Testis (tissue), 3 donors: ENCODE results near the gene LIMA1. TPM values are rescaled to one million over a fixed set of nuclear protein-coding genes. Genes with fewer than 3 reads are reported as not detected.
"Not testable (repeated sequence)": the region's sequence is repeated elsewhere in the genome, so short reads cannot be mapped to it uniquely, and the experiment has no call there.

ENCODE experiments used
- DNase-seq: peaks from one replicate; pipeline ENCODE4 v3.0.0-alpha.2; 2019
- H3K27ac ChIP-seq, 2 donors: fragments of 200-600 bp; sonication (generic); one replicate each; pipeline ENCODE4 v1.5.1; 2019
- H3K27me3 ChIP-seq: fragments of 200-600 bp; sonication (generic); one replicate; pipeline ENCODE4 v1.5.1; 2019
- H3K36me3 ChIP-seq: fragments of 200-600 bp; sonication (generic); one replicate; pipeline ENCODE4 v1.5.1; 2017; ENCODE audit warnings: low read depth; ENCODE audit errors: missing control alignments
- H3K4me1 ChIP-seq: fragments of 200-600 bp; sonication (generic); one replicate; pipeline ENCODE4 v1.5.1; 2019
- H3K4me3 ChIP-seq, 2 donors: fragments of 200-600 bp; sonication (generic); one replicate each; pipeline ENCODE4 v1.5.1; 2017 to 2019
- H3K9me3 ChIP-seq: fragments of 200-600 bp; sonication (generic); one replicate; pipeline ENCODE4 v1.5.1; 2017
- POLR2A ChIP-seq: fragments of 450-650 bp; IDR thresholded peaks from one replicate; pipeline ENCODE4 v1.6.1; 2017; ENCODE audit warnings: antibody characterized with exemption, mild to moderate bottlenecking, moderate library complexity
- WGBS, 2 donors: methylation state at CpG; one replicate each; pipeline ENCODE4 v1.1.5; 2018; 5-methylcytosine and 5-hydroxymethylcytosine counted together
- intact Hi-C: fragments of 100-400 bp; cut with DNase I; formaldehyde crosslinking; loops from one replicate; pipeline ENCODE4 v1.15.1; 2023; ENCODE audit warnings: low total_unique reads
- polyA plus RNA-seq: library from polyadenylated mRNA; stranded (reverse); fragments of 350-450 nt; fragmentation: Illumina TruSeq; extraction: RNeasy Lipid Tissue Mini Kit (QIAGEN cat#74804); gene quantifications from one replicate; pipeline ENCODE4 v1.2.3, GENCODE V29; 2014; ENCODE audit warnings: low read depth, low replicate concordance; ENCODE audit not compliant: insufficient read depth
- total RNA-seq, 2 donors: library from RNA; depleted of rRNA; stranded (reverse); fragments of >200 nt; gene quantifications; one replicate each; pipeline ENCODE4 v1.2.3, GENCODE V29; 2016
- TF ChIP-seq, protein P1 (sequence below), 3 experiments: fragments of 450-650 bp in 2 of 3; fragments of 200-600 bp in 1 of 3; sonication (generic) in 1 of 3; IDR thresholded peaks; one replicate each; pipeline ENCODE4 v1.5.1; 2016 to 2019; ENCODE audit warnings: antibody characterized with exemption in 3 of 3, mild to moderate bottlenecking in 2 of 3, moderate library complexity in 1 of 3

LIMA1 gene
- total and polyA plus RNA-seq, 3 donors from 2014 or later: 37.8 to 42.8 (median 41.0) TPM

- no peaks in the 10 kb centered on the region for H3K9me3 ChIP-seq
- no peak for DNase-seq
- no peaks in the 10 kb centered on the region for H3K27me3 ChIP-seq
- no peak overlapping the region for H3K4me3 ChIP-seq
- intact Hi-C loops: no loop called here
- no peaks in the 10 kb centered on the region for H3K36me3 ChIP-seq
- peaks cover 4% of the 10 kb centered on the region for H3K4me1 ChIP-seq
- no peak for TF ChIP-seq POLR2A
- TF ChIP-seq, protein P1, sequence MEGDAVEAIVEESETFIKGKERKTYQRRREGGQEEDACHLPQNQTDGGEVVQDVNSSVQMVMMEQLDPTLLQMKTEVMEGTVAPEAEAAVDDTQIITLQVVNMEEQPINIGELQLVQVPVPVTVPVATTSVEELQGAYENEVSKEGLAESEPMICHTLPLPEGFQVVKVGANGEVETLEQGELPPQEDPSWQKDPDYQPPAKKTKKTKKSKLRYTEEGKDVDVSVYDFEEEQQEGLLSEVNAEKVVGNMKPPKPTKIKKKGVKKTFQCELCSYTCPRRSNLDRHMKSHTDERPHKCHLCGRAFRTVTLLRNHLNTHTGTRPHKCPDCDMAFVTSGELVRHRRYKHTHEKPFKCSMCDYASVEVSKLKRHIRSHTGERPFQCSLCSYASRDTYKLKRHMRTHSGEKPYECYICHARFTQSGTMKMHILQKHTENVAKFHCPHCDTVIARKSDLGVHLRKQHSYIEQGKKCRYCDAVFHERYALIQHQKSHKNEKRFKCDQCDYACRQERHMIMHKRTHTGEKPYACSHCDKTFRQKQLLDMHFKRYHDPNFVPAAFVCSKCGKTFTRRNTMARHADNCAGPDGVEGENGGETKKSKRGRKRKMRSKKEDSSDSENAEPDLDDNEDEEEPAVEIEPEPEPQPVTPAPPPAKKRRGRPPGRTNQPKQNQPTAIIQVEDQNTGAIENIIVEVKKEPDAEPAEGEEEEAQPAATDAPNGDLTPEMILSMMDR (IDR thresholded peaks at IDR 0.05): no peak
- 38 to 50% methylated on average over 1 of the region's 1 CpG for WGBS, 2 donors
- H3K27ac ChIP-seq: peak overlapping the region in 1 of 2 donors; percentile 63
These were observed 7.8 kb downstream of the LIMA1 start for GRCh38 chr12:50275556-50275955.

- H3K9me3 ChIP-seq, intact Hi-C loops, DNase-seq, H3K4me3 ChIP-seq, H3K36me3 ChIP-seq, H3K27me3 ChIP-seq, H3K4me1 ChIP-seq: not testable (repeated sequence)
- 88 to 94% methylated on average over 5 of the region's 5 CpGs for WGBS, 2 donors
- H3K27ac ChIP-seq: peak overlapping the region in 1 of 2 donors; percentile 63
These were observed 8.2 kb downstream of the LIMA1 start for GRCh38 chr12:50275127-50275526.

DNA sequence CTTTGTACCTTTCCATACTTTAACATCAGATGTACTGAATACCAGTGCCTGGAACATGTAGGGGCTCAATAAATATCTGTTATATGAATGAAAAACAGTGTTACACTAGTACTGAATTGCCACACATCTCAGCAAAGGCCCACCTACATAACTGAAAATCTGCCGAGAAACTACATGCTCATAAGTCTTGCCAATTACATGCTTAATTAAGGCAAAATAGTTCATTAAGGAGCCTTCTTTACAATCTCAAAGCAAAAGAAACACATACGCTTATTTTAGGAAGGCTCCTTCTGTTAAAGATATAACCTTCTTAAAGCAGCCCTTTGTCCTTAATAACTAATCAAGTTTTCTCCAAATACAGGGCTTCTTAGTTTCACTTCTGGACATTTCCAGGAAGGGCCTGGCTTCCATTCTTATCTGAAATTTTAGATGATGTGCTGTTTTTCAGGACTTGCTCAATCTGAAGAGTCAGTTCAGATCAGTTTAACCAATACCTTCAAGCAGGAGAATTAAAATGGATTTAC, 11.5 kb downstream of the LIMA1 start:
- TF ChIP-seq POLR2A: no peak
- TF ChIP-seq, protein P1 (IDR thresholded peaks at IDR 0.05): no peak
- Histone ChIP-seq H3K36me3 (no peaks in the 10 kb centered on the region), H3K4me3 (no peak overlapping the region), H3K27ac (peak overlapping the region; percentile 73 to 78), H3K9me3 (no peaks in the 10 kb centered on the region), H3K27me3 (no peaks in the 10 kb centered on the region), H3K4me1 (no peaks in the 10 kb centered on the region)
- WGBS, 2 donors: 17 to 39% methylated on average over 2 of the region's 2 CpGs
- DNase-seq: no peak
- intact Hi-C loops: no loop called here

GRCh38 chr12:50268482-50268881, 14.8 kb downstream of the LIMA1 start:
- Histone ChIP-seq H3K4me3 (no peak overlapping the region), H3K36me3 (no peaks in the 10 kb centered on the region), H3K4me1 (no peaks in the 10 kb centered on the region), H3K27me3 (no peaks in the 10 kb centered on the region), H3K9me3 (no peaks in the 10 kb centered on the region), H3K27ac (no peak overlapping the region)
- TF ChIP-seq, protein P1 (IDR thresholded peaks at IDR 0.05): no peak
- TF ChIP-seq POLR2A: no peak
- intact Hi-C loops: no loop called here
- DNase-seq: no peak
- WGBS, 2 donors: 92 to 100% methylated on average over 2 of the region's 2 CpGs

DNA sequence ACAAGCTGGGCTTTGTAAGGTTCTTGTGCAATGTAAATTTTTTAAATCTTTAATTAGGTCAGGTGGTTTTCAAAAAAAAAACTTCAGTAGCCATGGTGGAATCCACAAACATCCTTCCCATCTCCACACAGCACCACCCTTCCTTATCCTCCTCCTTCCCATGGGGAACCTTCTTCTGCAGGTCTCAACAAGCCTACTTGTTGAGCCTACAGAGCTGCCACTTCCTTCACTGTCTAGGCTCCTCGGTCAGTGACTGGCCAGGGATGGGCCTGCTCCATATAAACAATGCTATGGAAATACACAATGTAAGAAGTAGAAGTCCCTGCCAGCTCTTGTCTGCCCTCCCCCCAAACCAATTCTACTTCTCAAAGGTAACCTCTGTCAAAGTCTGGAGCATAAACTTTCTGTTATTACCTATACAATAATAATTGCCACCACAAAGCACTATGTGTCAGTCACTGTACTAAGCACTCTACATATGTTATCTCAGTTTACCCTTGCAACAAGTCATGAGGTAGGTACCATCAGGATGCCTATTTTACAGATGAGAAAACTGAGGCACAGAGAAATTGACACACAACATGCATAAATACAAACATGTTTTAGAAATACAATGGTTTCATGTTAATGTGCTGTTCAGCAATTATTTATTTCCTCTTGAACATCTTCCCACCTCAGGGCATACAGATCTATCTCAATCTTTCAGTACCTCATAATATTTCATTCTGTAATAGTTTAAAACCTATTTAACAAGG, 17.4 kb downstream of the LIMA1 start:
- no peaks in the 10 kb centered on the region for H3K27me3 ChIP-seq
- H3K9me3 ChIP-seq: no peaks in the 10 kb centered on the region
- H3K27ac ChIP-seq: no peak overlapping the region
- 87 to 88% methylated on average over 1 of the region's 1 CpG for WGBS, 2 donors
- H3K4me3 ChIP-seq: no peak overlapping the region
- intact Hi-C loops: no loop called here
- DNase-seq: no peak
- H3K4me1 ChIP-seq: peaks cover 6% of the 10 kb centered on the region
- TF ChIP-seq, protein P1 (IDR thresholded peaks at IDR 0.05): no peak
- no peak for TF ChIP-seq POLR2A
- H3K36me3 ChIP-seq: no peaks in the 10 kb centered on the region
